ENCODE results near the gene SNRNP48.

The SNRNP48 gene

DNA sequence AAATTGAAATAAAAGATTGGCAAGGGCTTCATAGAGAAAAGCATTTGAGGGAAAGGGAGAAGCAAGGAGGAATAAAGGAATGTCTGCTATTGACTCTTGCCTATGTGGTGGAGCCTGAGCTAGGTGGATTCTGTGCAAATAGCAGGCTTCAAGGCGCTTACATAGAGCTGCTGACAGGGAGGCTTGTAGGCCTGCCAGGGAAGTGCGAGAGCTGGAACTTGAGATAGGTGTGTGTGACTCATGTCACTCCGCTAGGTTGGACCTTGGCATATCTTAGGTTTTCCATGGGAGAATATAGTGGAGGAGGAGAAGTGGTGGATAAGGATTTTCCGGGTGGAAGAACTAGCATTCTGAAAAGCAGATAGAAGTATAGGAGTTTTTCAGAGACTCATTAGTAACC lies 14.0 kb downstream of the SNRNP48 start:
- no peak for DNase-seq

DNA sequence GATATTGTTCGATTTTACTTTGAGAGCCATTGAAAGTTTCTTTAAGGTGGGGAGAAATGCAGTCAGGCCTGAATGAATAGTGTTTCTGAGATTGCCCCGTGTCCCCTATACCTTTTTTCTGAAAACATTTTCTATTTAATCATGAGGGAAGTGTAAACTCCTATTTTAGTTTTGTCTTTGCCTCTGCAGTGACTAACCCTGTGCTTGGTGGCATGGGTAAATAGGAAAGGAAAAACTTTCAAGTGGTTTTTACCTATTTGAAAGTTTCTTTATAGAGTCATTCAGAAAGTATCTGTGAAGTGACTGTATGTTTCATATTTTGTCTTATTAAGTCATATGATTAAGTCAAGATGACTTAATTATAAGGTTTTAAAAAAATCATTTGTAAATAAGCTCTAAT lies 14.5 kb downstream of the SNRNP48 start:
- no peak for DNase-seq

DNA sequence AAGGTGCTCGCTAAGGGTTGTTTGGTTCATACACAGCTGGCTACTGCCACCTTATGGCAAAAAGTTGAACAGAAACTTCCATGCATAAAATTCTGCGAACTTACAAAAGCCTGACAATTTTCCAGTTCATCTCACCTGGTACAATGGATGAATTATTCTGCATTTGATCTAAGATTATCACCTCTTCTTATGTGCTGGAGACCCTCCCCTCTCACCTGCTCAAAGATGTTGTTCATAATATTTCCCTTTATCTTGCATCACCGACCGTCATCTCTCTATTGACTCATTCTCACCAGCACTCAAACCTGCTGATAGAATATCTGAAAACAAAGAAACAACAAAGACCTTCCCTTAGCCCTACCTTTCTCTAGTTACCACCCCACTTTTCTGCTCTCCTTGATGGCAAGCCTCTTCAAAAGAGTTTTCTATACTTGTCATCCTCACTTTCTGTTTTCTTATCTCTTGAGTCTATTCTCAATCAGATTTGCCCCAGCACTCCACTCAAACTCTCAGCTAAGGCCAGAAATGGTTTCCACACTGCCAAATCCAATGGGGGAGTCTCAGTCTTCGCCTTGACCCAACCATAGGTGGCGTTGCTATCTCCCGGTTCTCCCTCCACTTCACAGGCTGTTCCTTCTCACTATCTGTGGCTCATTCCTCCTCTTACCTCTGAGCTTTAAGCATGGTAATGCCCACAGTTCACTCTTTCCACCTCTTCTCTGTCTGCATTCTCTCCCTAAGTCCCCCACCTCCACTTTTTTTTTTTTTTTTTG lies 25.8 kb downstream of the SNRNP48 start:
- peak; percentile 15 for DNase-seq

DNA sequence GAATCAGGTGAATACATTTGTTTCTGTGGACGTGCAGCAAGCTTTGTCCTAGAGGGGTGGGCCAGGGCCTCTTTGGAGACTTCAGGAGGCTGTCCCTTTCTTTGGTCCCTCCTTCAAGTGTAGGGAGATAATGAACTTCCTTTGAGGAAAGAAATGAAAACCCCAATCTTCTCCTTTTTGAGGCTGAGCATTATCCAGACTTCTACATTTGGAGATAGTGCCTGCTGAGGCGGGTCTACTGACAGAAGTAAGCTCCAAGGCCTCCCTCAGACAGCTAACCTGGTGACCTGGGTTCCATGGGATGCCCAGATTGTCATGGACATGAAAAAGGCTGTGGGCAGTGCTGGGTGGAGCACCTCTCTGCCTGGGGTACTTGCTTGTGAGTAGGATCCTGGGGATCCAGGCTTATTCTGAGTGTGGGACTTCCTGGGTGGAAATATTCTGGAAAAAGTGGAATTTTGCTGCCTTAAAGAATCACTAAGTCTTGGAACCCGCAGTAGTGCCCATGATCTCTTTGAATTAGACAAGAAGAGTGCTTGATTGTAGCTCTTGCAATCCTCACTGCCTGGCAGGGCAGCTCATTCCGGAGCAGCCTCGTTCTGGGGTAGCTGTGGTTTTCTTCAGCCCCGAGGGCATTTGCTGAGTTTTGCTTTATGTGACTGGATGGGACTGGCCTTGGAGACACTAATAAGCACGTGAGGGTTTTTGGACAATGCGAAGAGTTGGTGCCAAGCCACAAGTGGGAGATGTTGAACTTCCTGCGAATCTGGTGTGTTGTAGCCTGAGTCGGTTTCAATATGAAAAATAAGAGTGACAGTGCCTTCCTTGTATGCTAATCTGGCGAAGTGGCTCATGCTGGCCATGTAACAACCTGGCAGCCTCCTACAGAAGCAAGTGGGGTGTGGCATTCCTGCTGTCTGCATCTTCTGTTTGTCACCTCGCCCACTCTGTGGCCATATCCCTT lies 28.1 kb downstream of the SNRNP48 start:
- DNase-seq: no peak

DNA sequence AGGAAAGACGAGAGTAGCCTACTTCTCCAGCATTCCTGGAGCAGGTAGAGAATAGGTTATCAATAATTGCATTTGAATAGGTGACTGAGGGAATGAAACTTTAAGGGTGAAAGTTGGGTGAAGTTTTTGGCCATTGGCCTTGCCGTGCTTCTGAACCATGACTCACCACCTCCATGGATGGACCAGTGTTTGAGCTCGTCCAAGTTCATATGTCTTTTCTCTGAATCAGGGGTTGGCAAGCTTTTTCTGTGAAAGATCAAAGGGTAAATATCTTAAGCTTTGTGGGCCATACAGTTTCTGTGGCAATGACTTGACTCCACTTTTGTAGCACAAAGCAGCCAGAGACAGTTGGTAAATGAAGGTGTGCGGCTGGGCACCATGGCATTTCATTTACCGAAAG lies 31.8 kb downstream of the SNRNP48 start:
- no peak for DNase-seq

DNA sequence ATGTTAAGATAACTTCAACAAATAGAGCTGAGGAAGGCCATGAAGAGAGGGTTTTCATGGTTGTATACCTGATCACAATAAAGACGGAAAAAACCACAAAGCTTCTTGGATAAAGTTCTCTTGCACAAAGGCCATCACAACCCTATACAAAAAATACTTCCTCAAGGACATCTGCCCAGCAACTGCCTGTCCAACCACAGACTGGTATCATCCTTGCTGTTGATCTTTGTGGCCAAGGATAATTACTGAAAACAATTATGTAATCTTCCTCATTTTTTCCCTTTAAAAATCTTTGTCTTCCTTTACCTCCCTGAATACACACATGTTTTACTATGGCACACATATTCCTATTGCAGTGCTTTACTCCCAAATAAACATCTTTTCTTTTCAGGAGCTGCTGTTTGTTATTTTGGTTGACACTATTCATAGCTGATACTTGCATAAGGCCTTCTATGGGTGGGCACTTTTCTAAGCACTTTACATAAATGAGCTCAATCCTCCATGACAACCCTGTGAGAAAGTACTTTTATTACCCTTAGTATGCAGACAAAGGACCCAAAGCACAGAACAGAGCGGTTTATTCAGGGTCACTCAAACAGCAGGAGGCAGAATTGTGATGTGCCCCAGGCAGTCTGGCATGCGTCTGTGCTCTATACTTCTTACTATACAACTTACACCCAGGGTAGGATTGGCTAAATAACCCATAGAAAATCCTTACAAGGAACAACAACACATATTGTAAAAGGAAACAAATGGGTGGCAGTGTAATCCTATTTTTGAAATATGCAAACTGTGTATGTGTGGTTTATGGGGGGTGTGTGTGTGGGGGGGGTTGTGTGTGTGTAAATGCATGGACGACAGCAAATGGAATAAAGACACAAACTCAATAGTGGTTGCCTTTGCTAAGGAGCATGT lies 35.1 kb downstream of the SNRNP48 start:
- no peak for DNase-seq

DNA sequence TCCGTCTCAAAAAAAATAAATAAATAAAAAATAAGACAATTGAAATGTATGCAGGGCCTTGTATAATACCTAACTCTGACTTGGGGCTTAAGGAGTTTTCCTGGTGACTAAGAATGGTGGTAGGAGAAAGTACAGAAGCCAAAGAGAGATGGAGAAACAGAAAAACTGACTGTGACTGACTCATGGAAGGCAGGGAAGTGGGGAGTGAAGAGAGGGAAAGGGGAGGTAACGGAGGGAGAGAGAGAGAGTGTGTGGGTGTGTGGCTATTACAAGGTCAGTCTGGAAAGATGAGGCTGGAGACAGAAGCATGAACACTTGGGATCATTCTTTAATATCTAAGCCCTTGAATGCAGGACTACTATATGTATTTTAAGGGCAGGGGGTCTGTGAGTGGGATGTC lies 38.5 kb downstream of the SNRNP48 start:
- no peak for DNase-seq

DNA sequence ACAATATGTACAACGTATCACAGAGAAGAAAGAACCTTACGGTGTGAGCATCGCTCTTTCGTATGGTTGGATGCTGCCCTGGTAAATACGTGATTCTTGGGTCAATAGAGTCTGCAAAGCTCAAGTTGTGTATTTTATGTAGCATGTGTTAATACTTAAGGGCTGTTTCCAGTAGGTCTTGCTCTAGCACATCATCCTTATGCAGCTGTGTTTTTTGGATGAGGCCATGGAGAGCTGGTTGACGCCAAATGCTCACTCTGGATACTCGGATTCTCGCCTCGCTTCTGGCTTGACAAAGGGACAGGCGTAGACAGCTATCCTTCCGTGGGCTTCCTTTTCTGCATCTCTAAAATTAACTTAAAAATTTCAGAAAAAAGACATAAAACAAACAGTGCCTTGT lies 38.9 kb downstream of the SNRNP48 start:
- no peak for DNase-seq

DNA sequence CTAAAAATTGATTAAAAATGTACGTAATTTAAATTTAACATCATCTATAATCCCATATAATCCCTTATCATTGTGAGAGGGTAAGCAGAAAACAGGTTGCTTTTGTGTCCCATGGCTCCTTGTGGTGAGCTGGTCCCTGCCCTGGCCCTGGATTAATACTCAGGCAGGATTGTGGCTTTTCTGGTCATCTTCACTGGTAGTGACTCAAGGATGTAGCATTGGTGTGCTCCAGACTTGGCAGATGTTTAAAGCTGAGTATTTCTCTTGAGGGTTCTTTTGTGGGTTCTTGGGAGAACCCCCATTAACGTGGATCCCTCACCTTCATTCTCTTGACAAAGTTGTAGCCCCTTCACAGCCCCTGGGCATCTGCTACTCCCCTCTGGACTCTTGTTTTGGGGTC lies 39.3 kb downstream of the SNRNP48 start:
- no peak for DNase-seq

DNA sequence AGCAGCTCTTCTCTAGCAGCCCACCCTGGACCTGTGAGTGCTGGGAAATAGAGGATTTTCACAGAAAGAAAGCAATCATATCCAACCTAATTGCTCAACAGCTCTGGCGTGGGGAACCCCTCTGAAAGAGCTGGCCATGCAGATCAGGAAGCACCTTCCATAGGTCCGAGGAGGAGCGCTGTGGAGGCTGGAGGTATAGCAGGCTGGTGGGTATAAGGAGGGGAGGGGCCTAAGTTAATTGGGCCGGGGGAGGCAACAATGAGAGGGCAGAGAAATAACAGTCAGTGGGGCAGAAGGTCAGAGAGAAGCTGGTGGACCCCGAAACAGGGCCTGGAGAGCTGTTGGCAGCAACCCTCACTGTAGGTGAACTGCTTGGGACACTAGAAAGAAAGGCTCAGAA lies 40.8 kb downstream of the SNRNP48 start:
- DNase-seq: no peak

DNA sequence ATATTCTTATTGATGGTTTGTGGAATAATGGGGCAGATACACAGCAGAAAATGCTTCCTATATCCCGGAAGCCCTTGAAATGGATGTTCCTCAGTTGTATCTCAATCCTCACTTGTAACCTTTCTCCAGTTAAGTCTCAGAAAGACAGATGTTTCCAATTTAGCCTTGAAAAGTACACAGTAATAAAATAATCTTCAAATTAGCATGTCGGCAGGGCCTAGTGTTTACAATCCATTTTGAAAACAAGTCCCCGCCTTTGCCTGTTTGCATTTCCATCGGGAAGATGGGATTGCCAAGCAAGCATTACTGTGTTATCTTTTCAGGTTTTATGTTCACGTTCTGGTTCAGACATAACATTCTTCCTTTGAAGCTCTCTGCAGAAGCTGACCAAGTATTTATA lies 41.5 kb downstream of the SNRNP48 start:
- DNase-seq: no peak

DNA sequence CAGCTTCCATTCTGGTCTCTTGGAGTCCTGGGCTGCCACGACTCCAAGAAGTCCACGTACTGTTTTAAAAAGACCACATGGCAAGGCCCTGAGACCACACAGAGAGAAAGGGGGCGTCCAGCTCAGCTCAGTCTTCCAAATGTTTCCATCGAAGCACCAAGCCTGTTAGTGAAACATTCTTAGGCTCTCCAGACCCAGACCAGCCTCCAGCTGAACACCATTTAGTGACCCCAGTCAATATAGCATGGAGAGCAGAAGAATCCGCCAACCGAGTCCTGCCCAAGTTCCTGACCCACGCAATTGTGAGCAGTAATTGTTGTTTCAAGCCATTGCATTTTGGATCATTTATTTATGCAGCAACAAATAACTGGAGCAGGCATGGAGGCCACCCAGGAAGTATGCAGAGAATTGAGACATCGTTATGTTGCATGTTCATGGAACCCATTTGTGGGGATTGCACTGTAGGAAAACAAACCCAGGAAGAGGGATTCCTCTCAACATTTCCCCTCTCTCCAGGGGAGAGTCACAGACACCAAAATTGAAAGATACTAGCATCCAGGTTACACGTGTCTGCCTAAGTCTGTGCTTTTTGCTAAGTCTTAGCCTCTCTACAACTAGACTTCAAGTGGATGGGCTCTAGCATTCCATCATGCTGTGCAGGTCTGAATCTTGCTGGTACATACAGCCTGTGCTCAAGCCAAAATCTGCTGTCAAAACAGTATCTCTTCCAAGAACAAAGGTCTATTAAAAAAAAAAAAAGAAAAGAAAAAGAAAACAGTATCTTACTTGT lies 42.7 kb downstream of the SNRNP48 start:
- DNase-seq: no peak

DNA sequence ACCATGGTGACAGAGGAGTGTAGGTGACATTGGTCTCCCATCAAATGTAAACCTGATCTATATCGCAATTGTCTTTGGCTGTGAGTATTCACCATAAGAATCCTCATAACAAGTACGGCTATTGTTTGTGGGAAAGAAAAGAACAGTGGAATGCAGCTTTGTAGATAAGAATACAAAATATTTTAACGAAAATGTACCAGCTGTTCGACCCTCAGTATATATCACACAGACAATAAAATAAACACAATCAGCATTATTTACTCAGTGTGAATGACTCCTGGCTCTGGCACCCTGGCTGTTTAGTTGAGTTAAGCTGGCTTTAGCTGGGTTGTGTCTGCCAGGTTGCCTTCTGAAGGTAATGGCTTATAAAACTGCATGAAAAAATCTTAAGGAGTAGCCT lies 43.4 kb downstream of the SNRNP48 start:
- no peak for DNase-seq

DNA sequence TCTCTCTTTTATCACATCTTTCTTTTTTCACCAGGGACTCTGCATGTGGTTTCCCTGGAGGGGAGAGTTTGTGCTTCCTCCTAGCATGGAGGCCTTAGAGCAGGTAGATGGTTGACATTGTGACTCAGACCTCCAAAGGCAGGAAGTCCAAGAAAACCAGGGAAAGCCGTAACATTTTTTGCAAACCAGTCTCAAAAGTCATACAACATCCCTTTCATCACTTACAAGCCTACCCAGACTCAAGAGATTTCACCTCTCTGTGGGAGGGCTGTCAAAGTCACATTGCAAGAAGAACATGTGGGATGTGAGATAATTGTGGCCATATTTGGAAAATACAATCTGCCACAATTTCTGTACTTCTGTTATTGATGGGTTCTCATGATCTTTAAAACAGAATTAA lies 46.2 kb downstream of the SNRNP48 start:
- DNase-seq: no peak

DNA sequence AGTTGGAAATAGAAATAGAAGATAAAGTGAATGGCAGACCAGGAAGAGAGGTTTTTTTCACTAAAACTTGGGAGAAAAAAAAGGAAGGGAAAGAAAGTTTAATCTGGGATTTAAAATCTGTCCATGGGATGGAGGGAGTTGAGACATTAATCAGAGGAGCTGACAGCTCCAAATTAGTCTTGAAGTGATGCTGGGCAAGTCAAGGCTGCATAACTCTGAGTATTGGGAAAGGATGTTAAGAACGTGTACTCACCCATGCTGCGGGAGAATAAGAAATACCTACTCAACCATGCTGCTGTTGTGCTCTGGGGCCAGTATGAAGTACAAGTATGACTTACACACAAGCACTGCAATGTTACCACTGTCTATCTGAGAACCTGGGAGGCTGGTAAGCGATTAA lies 47.5 kb downstream of the SNRNP48 start:
- no peak for DNase-seq

DNA sequence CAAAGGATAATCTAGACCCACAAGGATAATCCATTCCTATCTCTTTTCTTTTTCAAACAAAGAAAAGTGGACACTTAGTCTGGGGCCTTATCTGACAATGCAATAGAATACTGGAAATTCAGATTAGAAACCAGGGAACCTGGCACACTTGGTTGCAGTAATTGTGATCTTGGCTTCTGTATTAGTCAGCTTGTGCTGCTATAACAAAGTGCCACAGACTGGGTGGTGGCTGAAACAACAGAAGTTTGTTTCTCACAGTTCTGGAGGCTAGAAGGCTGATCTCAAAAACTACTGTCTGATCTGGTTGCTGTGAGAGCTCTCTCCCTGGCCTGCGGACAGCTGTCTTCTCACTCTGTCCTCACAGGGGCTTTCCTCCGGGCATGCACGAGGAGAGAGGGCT lies 49.4 kb downstream of the SNRNP48 start:
- DNase-seq: no peak

DNA sequence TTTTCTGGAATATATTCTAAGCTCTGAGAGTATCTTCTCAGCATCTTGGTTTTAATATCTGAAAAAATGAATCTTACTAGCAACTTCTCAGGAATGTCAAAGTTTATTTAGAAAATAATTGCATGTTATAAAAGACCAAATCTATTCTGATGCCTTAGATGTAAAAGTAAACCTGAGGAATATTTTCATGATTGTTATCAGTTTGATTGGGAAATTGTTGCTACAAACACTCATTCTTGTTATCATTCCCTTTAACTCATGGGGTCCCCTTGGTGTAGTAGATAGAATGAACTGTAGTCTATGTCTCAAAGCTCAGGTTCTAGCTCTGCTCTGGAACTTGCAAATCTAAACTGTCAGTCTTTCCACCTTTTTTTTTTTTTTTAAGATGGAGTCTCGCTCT lies 50.0 kb downstream of the SNRNP48 start:
- no peak for DNase-seq

DNA sequence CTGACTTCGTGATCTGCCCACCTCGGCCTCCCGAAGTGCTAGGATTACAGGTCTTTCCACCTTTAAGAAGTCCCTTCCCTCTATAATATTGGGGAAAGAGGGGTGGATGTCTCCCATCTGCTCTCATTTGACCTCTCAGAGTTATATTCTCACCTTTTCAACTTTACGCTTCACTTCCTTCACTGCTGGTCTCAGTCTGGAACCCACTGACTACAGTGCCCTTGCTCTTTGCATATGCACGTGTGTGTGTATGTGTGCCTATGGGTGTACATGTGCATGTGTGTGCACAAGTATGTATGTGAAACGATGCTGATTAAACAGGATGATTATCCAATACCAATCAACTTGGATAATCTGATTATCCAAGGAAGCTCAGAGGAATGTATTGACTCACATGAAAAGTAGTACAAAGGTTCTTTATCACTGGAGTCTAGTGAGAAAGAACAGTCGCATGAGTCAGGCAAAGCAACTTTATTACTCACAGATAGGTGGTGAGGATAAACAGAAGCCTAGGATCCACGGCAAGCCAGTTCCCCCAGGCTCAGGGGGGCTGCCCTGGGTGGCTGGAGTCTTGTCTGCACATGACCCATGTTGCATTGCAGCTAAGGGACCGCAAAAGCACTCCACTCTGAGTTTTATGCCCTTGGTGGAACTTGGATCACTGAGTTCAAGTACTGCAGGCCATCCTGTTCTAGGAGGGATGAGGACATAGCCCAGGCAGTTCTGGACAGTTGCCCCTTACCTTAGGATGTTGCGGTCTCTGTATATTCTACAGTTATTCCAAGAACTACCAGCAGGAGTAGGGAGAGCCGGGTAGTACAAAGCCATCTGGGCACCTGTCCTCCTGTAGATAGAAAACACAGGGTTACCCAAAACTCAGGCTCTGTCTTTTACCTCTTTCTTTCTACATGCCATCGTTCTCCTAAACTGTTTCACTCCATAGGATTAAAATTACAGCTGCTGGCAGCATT lies 50.9 kb downstream of the SNRNP48 start:
- no peak for DNase-seq

DNA sequence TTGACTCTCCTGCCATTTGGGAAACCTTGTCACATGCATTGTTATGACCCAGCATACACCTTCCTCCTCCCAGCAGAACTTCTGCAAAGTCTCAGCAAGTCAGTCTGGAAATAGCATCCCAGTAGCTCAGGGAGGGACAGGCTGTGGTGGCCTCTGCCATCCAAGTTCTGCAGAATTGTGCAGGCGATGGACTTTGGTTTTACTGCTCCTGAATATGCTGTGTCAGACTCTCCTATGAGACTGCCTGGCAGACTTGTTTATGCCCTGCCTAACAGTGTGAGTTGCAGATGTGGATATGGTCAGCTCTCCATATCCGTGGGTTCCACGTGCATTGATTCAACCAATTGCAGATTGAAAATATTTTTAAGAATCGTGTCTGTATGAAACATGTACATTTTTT lies 52.8 kb downstream of the SNRNP48 start:
- no peak for DNase-seq

DNA sequence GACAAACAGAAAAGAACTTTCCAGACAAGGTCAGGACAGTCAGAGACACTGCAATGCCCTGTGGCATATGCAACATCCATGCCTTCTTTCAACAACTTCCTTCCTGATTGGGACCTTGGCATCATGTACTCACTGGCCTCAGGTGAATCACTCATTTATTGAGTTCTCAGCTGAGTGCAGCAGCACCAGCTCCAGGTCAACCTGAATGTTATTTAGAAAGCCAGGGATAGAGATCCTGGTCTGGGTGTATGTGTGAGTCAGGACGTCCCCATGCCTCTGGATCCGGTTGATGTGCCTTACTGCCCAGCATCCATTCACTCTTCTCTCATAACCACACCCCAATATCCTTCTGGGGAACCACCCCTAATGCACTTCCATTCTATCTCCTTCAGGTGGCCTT lies 54.4 kb downstream of the SNRNP48 start:
- no peak for DNase-seq

DNA sequence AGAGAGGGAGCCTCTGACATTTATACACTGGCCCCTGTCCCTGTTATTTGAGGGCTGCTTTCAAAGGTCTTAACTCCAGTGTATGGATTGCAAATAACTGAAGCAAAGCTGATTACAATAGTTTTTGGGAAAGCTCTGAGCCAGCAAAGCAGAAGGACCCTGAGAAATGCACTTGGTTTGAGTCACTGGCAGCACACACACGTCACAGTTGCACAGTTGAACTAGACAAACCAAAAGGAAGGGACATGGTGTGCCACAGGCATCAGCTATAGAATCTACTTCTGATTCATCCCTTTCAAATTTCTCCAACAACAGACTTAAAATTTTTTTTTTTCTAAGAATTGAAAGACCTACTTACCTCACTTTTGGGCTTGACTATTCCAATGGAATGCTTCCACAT lies 56.4 kb downstream of the SNRNP48 start:
- no peak for DNase-seq
